Raji (cell line): ENCODE results near the gene UBE3D.

Experiments
- POLR2A ChIP-seq: IDR thresholded peaks from 2 replicates; pipeline ENCODE4 v1.6.1; 2011; ENCODE audit warnings: low read depth, low read length, control low read depth; ENCODE audit not compliant: insufficient read depth

UBE3D gene

GRCh38 chr6:82906951-82907350 lies 158.7 kb downstream of the UBE3D start:
- no peak for TF ChIP-seq POLR2A

- TF ChIP-seq POLR2A = no peak
Measured at GRCh38 chr6:82906489-82906888, 159.2 kb downstream of the UBE3D start.

- no peak for TF ChIP-seq POLR2A
Measured at GRCh38 chr6:82904860-82905259, 160.8 kb downstream of the UBE3D start.

- no peak for TF ChIP-seq POLR2A
Measured at GRCh38 chr6:82904257-82904656, 161.4 kb downstream of the UBE3D start.

- TF ChIP-seq POLR2A = no peak
Measured at GRCh38 chr6:82902290-82902689, 163.4 kb downstream of the UBE3D start.

GRCh38 chr6:82894653-82895259 lies 170.9 kb downstream of the UBE3D start:
- TF ChIP-seq POLR2A = no peak

GRCh38 chr6:82893889-82894652 lies 171.6 kb downstream of the UBE3D start:
- TF ChIP-seq POLR2A = no peak

- no peak for TF ChIP-seq POLR2A
Measured at GRCh38 chr6:82891076-82891475, 174.6 kb downstream of the UBE3D start.

- TF ChIP-seq POLR2A = no peak
Measured at GRCh38 chr6:82890240-82890639, 175.4 kb downstream of the UBE3D start.

GRCh38 chr6:82889143-82889542 lies 176.5 kb downstream of the UBE3D start:
- no peak for TF ChIP-seq POLR2A

GRCh38 chr6:82882363-82883023 lies 183.1 kb downstream of the UBE3D start:
- TF ChIP-seq POLR2A = no peak

- TF ChIP-seq POLR2A = no peak
Measured at GRCh38 chr6:82881519-82881918, 184.1 kb downstream of the UBE3D start.

GRCh38 chr6:82878812-82879211 lies 186.8 kb downstream of the UBE3D start:
- no peak for TF ChIP-seq POLR2A

GRCh38 chr6:82877213-82878195 lies 188.1 kb downstream of the UBE3D start:
- no peak for TF ChIP-seq POLR2A

GRCh38 chr6:82875573-82876185 lies 190.0 kb downstream of the UBE3D start:
- no peak for TF ChIP-seq POLR2A

GRCh38 chr6:82874867-82875266 lies 190.8 kb downstream of the UBE3D start:
- TF ChIP-seq POLR2A = no peak
